Measurements from ENCODE around the gene FRY. TPM values are rescaled to one million over a fixed set of nuclear protein-coding genes. Genes with fewer than 3 reads are reported as not detected.

Gene FRY
- total and polyA plus RNA-seq, 2 donors (not counting 1 experiment from before 2014, with no cell fraction given): 2.3 to 6.3 TPM

GRCh38 chr13:32001154-32001768, 30.3 kb upstream of the FRY start:
- Mint-ChIP-seq H3K4me3 (no peak overlapping the region), H3K9me3 (ENCODE audit: insufficient read depth) (no peaks in the 10 kb centered on the region), H3K4me1 (peaks cover 2% of the 10 kb centered on the region), H3K27ac (no peak overlapping the region), H3K27me3 (no peaks in the 10 kb centered on the region)
- intact Hi-C loops (cut with micrococcal nuclease): no loop called here
- CTCF ChIA-PET: interaction anchor here (0.6 to 1.6 kb wide), 5 partner anchors 9 to 266 kb away, joined by 3 to 6 read pairs (median 3); no protein-coding TSS in a partner anchor
- Histone ChIP-seq H3K4me3 (ENCODE audit: control extremely low read depth in 1 of 5, extremely low read depth in 1 of 5, insufficient read depth in 1 of 5, low read depth in 2 of 5, low read length in 4 of 5) (no peak overlapping the region), H3K27me3 (replicated peaks in 1 of 4; ENCODE audit: control extremely low read depth in 1 of 4, control insufficient read depth in 3 of 4, insufficient read depth in 4 of 4, low read length in 3 of 4) (no peaks in the 10 kb centered on the region), H2AFZ (ENCODE audit: insufficient read depth, low read depth, low read length, poor library complexity, severe bottlenecking) (no peak overlapping the region), H3K9ac (ENCODE audit: low read length) (no peak overlapping the region), H3K36me3 (replicated peaks in 1 of 2; ENCODE audit: control extremely low read depth in 1 of 2, control insufficient read depth in 1 of 2, extremely low read depth in 1 of 2, insufficient read depth in 2 of 2, low read length in 1 of 2) (no peaks in the 10 kb centered on the region), H3K9me3 (ENCODE audit: control extremely low read depth in 1 of 3, control insufficient read depth in 2 of 3, insufficient read depth in 1 of 3, low read length in 2 of 3) (no peaks in the 10 kb centered on the region), H3K79me2 (ENCODE audit: control insufficient read depth, insufficient read depth, low read length) (no peaks in the 10 kb centered on the region), H4K20me1 (ENCODE audit: control insufficient read depth, insufficient read depth, low read length, poor library complexity, severe bottlenecking) (no peaks in the 10 kb centered on the region), H3K4me1 (ENCODE audit: control insufficient read depth in 2 of 2, insufficient read depth in 2 of 2, low read length in 2 of 2) (no peaks in the 10 kb centered on the region), H3K4me2 (replicated peaks; ENCODE audit: low read depth, low read length, poor library complexity, severe bottlenecking) (no peak overlapping the region), H3K27ac (ENCODE audit: low read length in 2 of 2) (no peak overlapping the region)
- no peak for TF ChIP-seq EZH2 (IDR thresholded peaks at IDR 0.05; ENCODE audit: borderline replicate concordance, insufficient read depth, low read depth, low read length, poor library complexity, severe bottlenecking)
- peak; percentile 55 for TF ChIP-seq CTCF (IDR thresholded peaks at IDR 0.05)
- DNase-seq (peak; percentile 32), ATAC-seq (ENCODE audit: low read depth) (peak; percentile 47)
- WGBS (ENCODE audit: insufficient coverage): 75% methylated on average over 1 of the region's 1 CpG
- POLR2A ChIA-PET: no interaction called here

DNA sequence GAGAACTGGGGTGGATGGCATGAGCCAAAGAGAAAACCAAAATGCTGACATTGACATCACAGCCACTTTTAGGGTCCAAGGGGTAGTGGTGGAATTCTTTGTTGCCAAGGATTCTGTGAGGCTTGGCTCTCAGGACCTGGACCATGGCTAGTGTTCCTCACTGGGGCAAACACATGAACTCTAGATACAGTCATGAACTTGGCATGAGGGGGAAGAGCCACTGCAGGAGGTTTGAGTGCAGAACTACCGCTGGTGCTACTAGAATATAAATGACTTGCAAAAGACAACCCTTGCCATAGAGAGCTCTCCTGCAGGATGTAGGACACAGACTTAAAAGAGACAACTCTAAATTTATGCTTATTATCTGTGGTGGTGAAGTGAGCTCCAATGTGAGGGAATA, 29.8 kb upstream of the FRY start:
- no peak overlapping the region for H3K27ac Mint-ChIP-seq
- intact Hi-C loops (cut with micrococcal nuclease): no loop called here
- POLR2A ChIA-PET: no interaction called here

More for the DNA sequence above, 29.8 kb upstream of the FRY start:
- Histone ChIP-seq H3K9ac (ENCODE audit: low read length) (no peak overlapping the region), H3K79me2 (ENCODE audit: control insufficient read depth, insufficient read depth, low read length) (no peaks in the 10 kb centered on the region), H3K27ac (ENCODE audit: low read length in 2 of 2) (no peak overlapping the region), H4K20me1 (ENCODE audit: control insufficient read depth, insufficient read depth, low read length, poor library complexity, severe bottlenecking) (no peaks in the 10 kb centered on the region), H3K4me3 (ENCODE audit: control extremely low read depth in 1 of 5, extremely low read depth in 1 of 5, insufficient read depth in 1 of 5, low read depth in 2 of 5, low read length in 4 of 5) (no peak overlapping the region), H3K4me2 (replicated peaks; ENCODE audit: low read depth, low read length, poor library complexity, severe bottlenecking) (no peak overlapping the region), H2AFZ (ENCODE audit: insufficient read depth, low read depth, low read length, poor library complexity, severe bottlenecking) (no peak overlapping the region), H3K27me3 (replicated peaks in 1 of 4; ENCODE audit: control extremely low read depth in 1 of 4, control insufficient read depth in 3 of 4, insufficient read depth in 4 of 4, low read length in 3 of 4) (no peaks in the 10 kb centered on the region), H3K36me3 (replicated peaks in 1 of 2; ENCODE audit: control extremely low read depth in 1 of 2, control insufficient read depth in 1 of 2, extremely low read depth in 1 of 2, insufficient read depth in 2 of 2, low read length in 1 of 2) (no peaks in the 10 kb centered on the region), H3K9me3 (ENCODE audit: control extremely low read depth in 1 of 3, control insufficient read depth in 2 of 3, insufficient read depth in 1 of 3, low read length in 2 of 3) (no peaks in the 10 kb centered on the region), H3K4me1 (ENCODE audit: control insufficient read depth in 2 of 2, insufficient read depth in 2 of 2, low read length in 2 of 2) (no peaks in the 10 kb centered on the region)
- Mint-ChIP-seq H3K27me3 (no peaks in the 10 kb centered on the region), H3K4me1 (peaks cover 2% of the 10 kb centered on the region), H3K4me3 (no peak overlapping the region), H3K9me3 (ENCODE audit: insufficient read depth) (no peaks in the 10 kb centered on the region)
- DNase-seq (no peak), ATAC-seq (ENCODE audit: low read depth) (no peak)
- no CpG with 5 or more reads among the region's 1 CpG for WGBS (ENCODE audit: insufficient coverage)
- CTCF ChIA-PET: interaction anchor here (0.6 to 1.6 kb wide), 5 partner anchors 9 to 266 kb away, joined by 3 to 6 read pairs (median 3); no protein-coding TSS in a partner anchor
- no peak for TF ChIP-seq EZH2 (IDR thresholded peaks at IDR 0.05; ENCODE audit: borderline replicate concordance, insufficient read depth, low read depth, low read length, poor library complexity, severe bottlenecking)
- TF ChIP-seq CTCF (IDR thresholded peaks at IDR 0.05): no peak

All from B cell (primary cell).